Fibroblast of the conjunctiva (primary cell): ENCODE measurements around the gene UBE2E2.

Experiments
- DNase-seq: peaks from one replicate; pipeline ENCODE4 v3.0.0-alpha.2; 2010; ENCODE audit warnings: low read depth

Gene UBE2E2

GRCh38 chr3:23276913-23277658 lies 74.0 kb downstream of the UBE2E2 start:
- DNase-seq, result no peak

GRCh38 chr3:23277688-23278087 lies 74.6 kb downstream of the UBE2E2 start:
- DNase-seq, result no peak

- DNase-seq, result no peak
These were observed 80.5 kb downstream of the UBE2E2 start for GRCh38 chr3:23283625-23284024.

GRCh38 chr3:23288286-23288685 lies 85.2 kb downstream of the UBE2E2 start:
- no peak for DNase-seq

- no peak for DNase-seq
These were observed 85.6 kb downstream of the UBE2E2 start for GRCh38 chr3:23288715-23289114.

GRCh38 chr3:23292432-23292831 lies 89.3 kb downstream of the UBE2E2 start:
- no peak for DNase-seq

GRCh38 chr3:23294770-23295387 lies 91.8 kb downstream of the UBE2E2 start:
- DNase-seq, result no peak

GRCh38 chr3:23301819-23302218 lies 98.7 kb downstream of the UBE2E2 start:
- no peak for DNase-seq

GRCh38 chr3:23302271-23302670 lies 99.1 kb downstream of the UBE2E2 start:
- no peak for DNase-seq

GRCh38 chr3:23303601-23304217 lies 100.6 kb downstream of the UBE2E2 start:
- DNase-seq, result no peak

- no peak for DNase-seq
These were observed 101.3 kb downstream of the UBE2E2 start for GRCh38 chr3:23304424-23304823.

GRCh38 chr3:23308986-23309625 lies 106.0 kb downstream of the UBE2E2 start:
- DNase-seq, result no peak

- DNase-seq, result peak; percentile 21
These were observed 109.7 kb downstream of the UBE2E2 start for GRCh38 chr3:23312866-23313265.

GRCh38 chr3:23314981-23315762 lies 112.0 kb downstream of the UBE2E2 start:
- DNase-seq, result no peak

- no peak for DNase-seq
These were observed 113.8 kb downstream of the UBE2E2 start for GRCh38 chr3:23316924-23317323.

GRCh38 chr3:23319366-23320312 lies 116.5 kb downstream of the UBE2E2 start:
- DNase-seq, result no peak

- no peak for DNase-seq
These were observed 117.8 kb downstream of the UBE2E2 start for GRCh38 chr3:23320586-23321570.

GRCh38 chr3:23324745-23325144 lies 121.6 kb downstream of the UBE2E2 start:
- peak; percentile 1 for DNase-seq

- no peak for DNase-seq
These were observed 122.4 kb downstream of the UBE2E2 start for GRCh38 chr3:23325466-23326065.
